CD14-positive monocyte (primary cell): ENCODE results near the gene TIAM1. TPM values are rescaled to one million over a fixed set of nuclear protein-coding genes. Genes with fewer than 3 reads are reported as not detected.

Experiments used
- DNase-seq, 3 donors: peaks; one replicate each; pipeline ENCODE4 v3.0.0-alpha.2; 2011 to 2022
- H2AFZ ChIP-seq: 2 replicates; pipeline ENCODE4 v1.6.0; 2012; ENCODE audit warnings: mild to moderate bottlenecking, low read depth, low read length, inconsistent platforms; ENCODE audit not compliant: insufficient read depth, poor library complexity, severe bottlenecking
- H3K27ac ChIP-seq, 2 donors: 1 replicate in 1 of 2; 2 replicates in 1 of 2; pipeline ENCODE4 v1.5.1; 2012 to 2013; ENCODE audit warnings: low read length in 2 of 2, control low read depth in 1 of 2, inconsistent platforms in 1 of 2, low read depth in 1 of 2, mild to moderate bottlenecking in 1 of 2
- H3K27me3 ChIP-seq, 2 donors: one replicate each; pipeline versions ENCODE4 v1.6.0 to v1.6.1; 2011 to 2013; ENCODE audit warnings: low read length in 2 of 2; ENCODE audit not compliant: control insufficient read depth in 2 of 2, insufficient read depth in 2 of 2
- H3K36me3 ChIP-seq, 2 donors: replicated peaks in 1 of 2; 1 replicate in 1 of 2; 2 replicates in 1 of 2; pipeline versions ENCODE4 v1.5.1 to v1.6.1; 2012 to 2013; ENCODE audit warnings: low read length in 2 of 2, control low read depth in 1 of 2, inconsistent platforms in 1 of 2, mild to moderate bottlenecking in 1 of 2; ENCODE audit not compliant: insufficient read depth in 2 of 2, control insufficient read depth in 1 of 2
- H3K4me1 ChIP-seq, 2 donors: 1 replicate in 1 of 2; 2 replicates in 1 of 2; pipeline versions ENCODE4 v1.5.1 to v1.6.1; 2012 to 2013; ENCODE audit warnings: low read length in 2 of 2, control low read depth in 1 of 2, inconsistent platforms in 1 of 2, mild to moderate bottlenecking in 1 of 2, moderate library complexity in 1 of 2; ENCODE audit not compliant: insufficient read depth in 2 of 2, control insufficient read depth in 1 of 2
- H3K4me2 ChIP-seq: replicated peaks from 2 replicates; pipeline ENCODE3; 2012; ENCODE audit warnings: low read length, moderate library complexity, mild to moderate bottlenecking; ENCODE audit not compliant: poor library complexity, severe bottlenecking; ENCODE audit errors: extremely low read depth
- H3K4me3 ChIP-seq, 3 experiments: fragments of 200-600 bp in 1 of 3; sonication (generic) in 1 of 3; replicated peaks in 1 of 3; 1 replicate in 2 of 3; 2 replicates in 1 of 3; pipeline ENCODE4 v1.5.1; 2011 to 2013; ENCODE audit warnings: low read length in 3 of 3, mild to moderate bottlenecking in 3 of 3, control low read depth in 2 of 3, low read depth in 2 of 3, inconsistent platforms in 1 of 3, moderate library complexity in 1 of 3
- H3K79me2 ChIP-seq: 2 replicates; pipeline ENCODE4 v1.6.0; 2012; ENCODE audit warnings: mild to moderate bottlenecking, control low read depth, inconsistent platforms, low read length, moderate library complexity; ENCODE audit not compliant: insufficient read depth
- H3K9ac ChIP-seq: 2 replicates; pipeline ENCODE4 v1.6.0; 2017; ENCODE audit warnings: low read length, mild to moderate bottlenecking; ENCODE audit not compliant: insufficient read depth, poor library complexity, severe bottlenecking
- H3K9me3 ChIP-seq, 2 donors: replicated peaks in 1 of 2; 1 replicate in 1 of 2; 2 replicates in 1 of 2; pipeline versions ENCODE4 v1.5.1 to v1.6.1; 2012 to 2013; ENCODE audit warnings: low read length in 2 of 2, control low read depth in 1 of 2; ENCODE audit not compliant: control insufficient read depth in 1 of 2, insufficient read depth in 1 of 2
- H4K20me1 ChIP-seq: 2 replicates; pipeline ENCODE4 v1.6.0; 2012; ENCODE audit warnings: mild to moderate bottlenecking, low read length, control low read depth, moderate library complexity; ENCODE audit not compliant: insufficient read depth
- H3K27ac Mint-ChIP-seq, 7 donors: one replicate each; pipeline ENCODE4 v1.8.0; 2020; ENCODE audit warnings: mild to moderate bottlenecking in 7 of 7, mixed read lengths in 7 of 7, moderate library complexity in 6 of 7, inconsistent platforms in 2 of 7
- H3K27me3 Mint-ChIP-seq, 3 donors: one replicate each; pipeline ENCODE4 v1.8.0; 2021 to 2022; ENCODE audit warnings: low read depth in 3 of 3, mild to moderate bottlenecking in 3 of 3, mixed read lengths in 3 of 3, moderate library complexity in 3 of 3, inconsistent platforms in 1 of 3
- H3K36me3 Mint-ChIP-seq, 2 donors: one replicate each; pipeline ENCODE4 v1.8.0; 2020; ENCODE audit warnings: mixed read lengths in 2 of 2, inconsistent platforms in 1 of 2, mild to moderate bottlenecking in 1 of 2
- H3K4me1 Mint-ChIP-seq: one replicate; pipeline ENCODE4 v1.8.0; 2020; ENCODE audit warnings: mild to moderate bottlenecking, mixed read lengths
- H3K4me3 Mint-ChIP-seq, 2 donors: one replicate each; pipeline ENCODE4 v1.8.0; 2020; ENCODE audit warnings: mild to moderate bottlenecking in 2 of 2, mixed read lengths in 2 of 2, moderate library complexity in 1 of 2
- H3K9me3 Mint-ChIP-seq, 7 donors: one replicate each; pipeline ENCODE4 v1.8.0; 2020 to 2022; ENCODE audit warnings: mixed read lengths in 7 of 7, mild to moderate bottlenecking in 6 of 7, moderate library complexity in 6 of 7, inconsistent platforms in 2 of 7
- WGBS: methylation state at CpG from one replicate; pipeline ENCODE4 v1.1.5; 2013; ENCODE audit warnings: missing lambda C conversion rate; ENCODE audit not compliant: insufficient coverage; 5-methylcytosine and 5-hydroxymethylcytosine counted together
- intact Hi-C, 2 donors: fragments of 100-400 bp; cut with micrococcal nuclease; formaldehyde crosslinking; loops; one replicate each; pipeline versions ENCODE4 v1.15.0 to v1.15.1; 2023
- polyA plus RNA-seq, 3 donors: library from polyadenylated mRNA; depleted of rRNA in 1 of 3; unstranded in 2 of 3; stranded (reverse) in 1 of 3; fragments of 300-500 nt in 2 of 3; fragments of >200 nt in 1 of 3; fragmentation: Illumina TruSeq in 2 of 3; gene quantifications; 1 replicate in 2 of 3; 2 replicates in 1 of 3; pipeline ENCODE4 v1.2.3, GENCODE V29; 2012 to 2021
- TF ChIP-seq, protein P1 (sequence below): fragments of 200-600 bp; IDR thresholded peaks from one replicate; pipeline ENCODE4 v1.8.0; 2022; ENCODE audit warnings: antibody characterized with exemption, mild to moderate bottlenecking

The TIAM1 gene
- polyA plus RNA-seq, 3 donors = 17.7 to 55.0 (median 45.3) TPM

DNA sequence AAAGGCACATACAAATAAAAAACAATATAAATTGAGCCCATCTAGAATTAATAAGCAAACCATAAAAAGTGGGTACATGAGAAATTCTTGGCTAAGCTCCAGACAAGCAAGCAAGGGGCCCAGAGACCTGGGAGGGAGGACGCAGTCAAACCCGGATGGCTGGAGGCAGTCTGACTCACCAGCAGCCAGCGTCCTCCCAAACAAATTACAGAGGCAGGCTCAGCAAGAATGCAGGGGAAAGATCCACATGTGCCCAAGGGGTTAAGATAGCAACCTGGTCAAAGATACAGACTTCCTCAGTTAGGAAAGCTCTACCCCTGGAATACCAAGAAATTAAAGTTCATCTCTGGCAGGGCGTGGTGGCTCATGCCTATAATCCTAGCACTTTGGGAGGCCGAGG lies 7.4 kb upstream of the TIAM1 start:
- DNase-seq = no peak
- Mint-ChIP-seq H3K27ac (no peak overlapping the region), H3K9me3 (peaks cover 0 to 4% (median 0%) of the 10 kb centered on the region in 7 donors), H3K27me3 (peaks cover 6 to 11% (median 9%) of the 10 kb centered on the region in 3 donors), H3K4me3 (no peak overlapping the region), H3K4me1 (no peaks in the 10 kb centered on the region), H3K36me3 (no peaks in the 10 kb centered on the region)
- intact Hi-C loops = no loop called here
- no peak overlapping the region for H3K9ac ChIP-seq
- TF ChIP-seq, protein P1, sequence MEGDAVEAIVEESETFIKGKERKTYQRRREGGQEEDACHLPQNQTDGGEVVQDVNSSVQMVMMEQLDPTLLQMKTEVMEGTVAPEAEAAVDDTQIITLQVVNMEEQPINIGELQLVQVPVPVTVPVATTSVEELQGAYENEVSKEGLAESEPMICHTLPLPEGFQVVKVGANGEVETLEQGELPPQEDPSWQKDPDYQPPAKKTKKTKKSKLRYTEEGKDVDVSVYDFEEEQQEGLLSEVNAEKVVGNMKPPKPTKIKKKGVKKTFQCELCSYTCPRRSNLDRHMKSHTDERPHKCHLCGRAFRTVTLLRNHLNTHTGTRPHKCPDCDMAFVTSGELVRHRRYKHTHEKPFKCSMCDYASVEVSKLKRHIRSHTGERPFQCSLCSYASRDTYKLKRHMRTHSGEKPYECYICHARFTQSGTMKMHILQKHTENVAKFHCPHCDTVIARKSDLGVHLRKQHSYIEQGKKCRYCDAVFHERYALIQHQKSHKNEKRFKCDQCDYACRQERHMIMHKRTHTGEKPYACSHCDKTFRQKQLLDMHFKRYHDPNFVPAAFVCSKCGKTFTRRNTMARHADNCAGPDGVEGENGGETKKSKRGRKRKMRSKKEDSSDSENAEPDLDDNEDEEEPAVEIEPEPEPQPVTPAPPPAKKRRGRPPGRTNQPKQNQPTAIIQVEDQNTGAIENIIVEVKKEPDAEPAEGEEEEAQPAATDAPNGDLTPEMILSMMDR = no peak
- no peaks in the 10 kb centered on the region for H3K4me1 ChIP-seq
- no peaks in the 10 kb centered on the region for H3K79me2 ChIP-seq
- 83% methylated on average over 4 of the region's 5 CpGs for WGBS
- H2AFZ ChIP-seq = no peak overlapping the region
- no peaks in the 10 kb centered on the region for H3K9me3 ChIP-seq
- no peaks in the 10 kb centered on the region for H4K20me1 ChIP-seq
- H3K4me2 ChIP-seq = no peak overlapping the region
- no peak overlapping the region for H3K27ac ChIP-seq
- no peak overlapping the region for H3K4me3 ChIP-seq
- H3K27me3 ChIP-seq = peaks cover 0 to 3% of the 10 kb centered on the region in 2 donors
- no peaks in the 10 kb centered on the region for H3K36me3 ChIP-seq

- no peaks in the 10 kb centered on the region for H3K36me3 ChIP-seq
- DNase-seq = no peak
- H3K27ac ChIP-seq = no peak overlapping the region
- H2AFZ ChIP-seq = no peak overlapping the region
- H3K27ac Mint-ChIP-seq = no peak overlapping the region
- peaks cover 3 to 8% of the 10 kb centered on the region in 2 donors for H3K4me1 ChIP-seq
- no peaks in the 10 kb centered on the region for H4K20me1 ChIP-seq
- H3K4me2 ChIP-seq = no peak overlapping the region
- intact Hi-C loops = loop anchor here (10.0 kb wide), 1 partner anchor 96 kb away; no protein-coding TSS in a partner anchor
- peaks cover 11 to 20% (median 18%) of the 10 kb centered on the region in 3 donors for H3K27me3 Mint-ChIP-seq
- no peaks in the 10 kb centered on the region for H3K9me3 ChIP-seq
- no CpG with 5 or more reads among the region's 4 CpGs for WGBS
- H3K4me3 ChIP-seq = no peak overlapping the region
- no peak overlapping the region for H3K4me3 Mint-ChIP-seq
- H3K9ac ChIP-seq = no peak overlapping the region
- no peaks in the 10 kb centered on the region for H3K79me2 ChIP-seq
- H3K4me1 Mint-ChIP-seq = peaks cover 6% of the 10 kb centered on the region
- TF ChIP-seq, protein P1 = no peak
- H3K27me3 ChIP-seq = peaks cover 0 to 12% of the 10 kb centered on the region in 2 donors
- H3K9me3 Mint-ChIP-seq = peaks cover 0 to 4% (median 0%) of the 10 kb centered on the region in 7 donors
- H3K36me3 Mint-ChIP-seq = no peaks in the 10 kb centered on the region
These were observed 5.1 kb upstream of the TIAM1 start for GRCh38 chr21:31349208-31349607.
